HG02870 (cell line): Measurements from ENCODE around the gene OR51F2.
"Not testable (repeated sequence)": the region's sequence is repeated elsewhere in the genome, so short reads cannot be mapped to it uniquely, and the experiment has no call there.

Experiments used
- ATAC-seq: cut with Tn5 transposase; IDR thresholded peaks from one replicate; pipeline ENCODE4 v1.9.1; 2021; ENCODE audit warnings: mild to moderate bottlenecking, moderate library complexity; ENCODE audit not compliant: unreplicated experiment

The OR51F2 gene, protein sequence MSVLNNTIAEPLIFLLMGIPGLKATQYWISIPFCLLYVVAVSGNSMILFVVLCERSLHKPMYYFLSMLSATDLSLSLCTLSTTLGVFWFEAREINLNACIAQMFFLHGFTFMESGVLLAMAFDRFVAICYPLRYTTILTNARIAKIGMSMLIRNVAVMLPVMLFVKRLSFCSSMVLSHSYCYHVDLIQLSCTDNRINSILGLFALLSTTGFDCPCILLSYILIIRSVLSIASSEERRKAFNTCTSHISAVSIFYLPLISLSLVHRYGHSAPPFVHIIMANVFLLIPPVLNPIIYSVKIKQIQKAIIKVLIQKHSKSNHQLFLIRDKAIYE

GRCh38 chr11:4821021-4821420, at the start of gene OR51F2:
OR51F2 (plus strand) TSS chr11:4821321; CDS start chr11:4821422, 101 bp downstream.
- no peak for ATAC-seq

DNA sequence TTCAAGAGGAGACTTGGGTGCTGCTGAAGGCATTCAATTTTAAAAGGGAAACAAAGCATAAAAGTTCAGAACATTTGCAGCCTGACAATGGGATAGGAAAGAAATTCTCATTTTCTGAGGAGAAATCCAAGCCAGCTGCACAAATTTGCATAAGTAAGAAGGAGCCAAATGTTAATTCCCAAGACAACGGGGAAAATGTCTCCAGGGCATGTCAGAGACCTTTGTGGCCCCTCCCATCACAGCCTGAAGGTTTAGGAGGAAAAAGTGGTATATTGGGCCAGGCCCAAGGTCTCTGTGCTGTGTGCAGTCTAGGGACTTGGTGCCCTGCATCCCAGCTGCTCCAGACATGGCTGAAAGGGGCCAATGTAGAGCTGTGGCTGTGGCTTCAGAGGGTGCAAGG, 38.7 kb upstream of the OR51F2 start:
- no peak for ATAC-seq

- no peak for ATAC-seq
Observed at GRCh38 chr11:4797206-4797605, 23.9 kb upstream of the OR51F2 start.

GRCh38 chr11:4798427-4799183, 22.5 kb upstream of the OR51F2 start:
- no peak for ATAC-seq

DNA sequence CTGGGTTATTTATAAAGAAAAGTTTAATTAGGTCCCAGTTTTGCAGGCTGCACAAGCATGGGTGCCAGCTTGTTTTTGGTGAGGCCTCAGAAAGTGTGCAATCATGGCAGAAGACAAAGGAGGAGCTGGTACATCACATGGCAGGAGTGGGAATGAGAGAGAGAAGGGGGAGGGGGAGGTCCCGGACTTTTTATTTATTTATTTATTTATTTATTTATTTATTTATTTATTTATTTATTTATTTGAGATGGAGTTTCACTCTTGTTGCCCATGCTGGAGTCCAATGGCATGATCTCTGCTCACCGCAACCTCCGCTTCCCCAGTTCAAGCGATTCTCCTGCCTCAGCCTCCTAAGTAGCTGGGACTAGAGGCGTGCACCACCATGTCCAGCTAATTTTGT, 19.8 kb upstream of the OR51F2 start:
- not testable (repeated sequence) for ATAC-seq

- no peak for ATAC-seq
Observed at GRCh38 chr11:4804280-4804679, 16.8 kb upstream of the OR51F2 start, which contains the start of gene OR52R1. OR52R1 (minus strand) TSS chr11:4804380; CDS start chr11:4804380, 0 bp downstream.

- ATAC-seq = no peak
Observed at GRCh38 chr11:4808476-4808875, 12.6 kb upstream of the OR51F2 start.

DNA sequence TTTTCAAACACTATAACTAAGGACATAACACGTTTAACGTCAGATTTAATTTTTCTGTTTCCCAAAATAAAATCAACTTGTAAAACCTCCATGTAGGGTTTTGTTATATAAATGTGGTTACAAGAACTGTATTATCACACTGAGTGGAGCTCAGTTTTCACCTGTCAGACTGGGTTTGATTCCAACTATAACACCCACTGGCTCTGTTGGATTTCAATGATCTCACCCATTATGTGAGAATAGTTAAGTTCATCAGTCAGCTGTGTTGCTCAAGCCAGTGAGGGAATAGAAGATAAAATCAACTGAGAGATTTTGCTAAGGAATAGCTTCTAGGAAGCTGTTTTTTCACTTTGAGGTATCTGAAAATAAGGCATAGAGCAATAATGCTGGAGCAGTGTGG, 11.9 kb upstream of the OR51F2 start:
- ATAC-seq = no peak

- no peak for ATAC-seq
Observed at GRCh38 chr11:4825132-4825531, 4.0 kb downstream of the OR51F2 start.

DNA sequence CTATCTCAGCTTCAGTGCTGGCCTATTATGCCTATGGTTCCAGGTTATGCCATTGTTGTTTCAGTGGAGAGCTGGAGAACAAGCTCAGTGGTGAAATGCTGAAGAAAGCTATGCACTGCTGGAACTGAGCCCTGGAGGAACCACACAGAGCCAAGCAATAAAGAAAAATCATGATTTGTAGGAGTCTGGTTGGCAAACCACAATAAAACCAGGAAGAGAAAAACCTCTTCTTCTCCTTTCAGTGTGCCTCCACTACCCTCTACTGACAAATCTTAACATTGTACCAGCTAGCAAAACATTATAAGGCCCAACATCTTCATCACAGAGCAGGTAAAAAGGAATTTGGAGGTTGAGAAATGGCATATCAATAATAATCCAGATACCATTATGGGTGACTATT, 5.3 kb downstream of the OR51F2 start:
- ATAC-seq = no peak

DNA sequence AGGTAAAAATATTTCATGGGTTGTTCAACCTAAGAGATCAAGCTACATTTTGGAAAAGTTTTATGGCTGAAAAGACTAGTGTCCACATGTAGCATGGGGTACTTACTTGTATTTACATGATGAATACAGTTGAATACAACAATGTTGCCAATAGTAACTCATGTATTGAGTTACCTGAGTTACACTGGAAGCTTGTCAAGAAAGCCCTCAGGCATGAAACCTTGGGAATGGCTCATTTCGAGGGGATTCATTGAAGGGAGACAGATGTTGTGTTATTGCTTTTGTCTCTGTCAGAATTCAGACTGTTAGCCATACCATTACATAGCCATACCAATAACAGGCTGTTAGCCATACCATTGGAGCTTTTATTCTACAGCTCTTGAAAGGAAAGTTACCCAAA, 9.2 kb downstream of the OR51F2 start:
- no peak for ATAC-seq

GRCh38 chr11:4830909-4831308, 9.8 kb downstream of the OR51F2 start:
- ATAC-seq = no peak

- ATAC-seq = no peak
Observed at GRCh38 chr11:4839851-4840549, 18.9 kb downstream of the OR51F2 start.

DNA sequence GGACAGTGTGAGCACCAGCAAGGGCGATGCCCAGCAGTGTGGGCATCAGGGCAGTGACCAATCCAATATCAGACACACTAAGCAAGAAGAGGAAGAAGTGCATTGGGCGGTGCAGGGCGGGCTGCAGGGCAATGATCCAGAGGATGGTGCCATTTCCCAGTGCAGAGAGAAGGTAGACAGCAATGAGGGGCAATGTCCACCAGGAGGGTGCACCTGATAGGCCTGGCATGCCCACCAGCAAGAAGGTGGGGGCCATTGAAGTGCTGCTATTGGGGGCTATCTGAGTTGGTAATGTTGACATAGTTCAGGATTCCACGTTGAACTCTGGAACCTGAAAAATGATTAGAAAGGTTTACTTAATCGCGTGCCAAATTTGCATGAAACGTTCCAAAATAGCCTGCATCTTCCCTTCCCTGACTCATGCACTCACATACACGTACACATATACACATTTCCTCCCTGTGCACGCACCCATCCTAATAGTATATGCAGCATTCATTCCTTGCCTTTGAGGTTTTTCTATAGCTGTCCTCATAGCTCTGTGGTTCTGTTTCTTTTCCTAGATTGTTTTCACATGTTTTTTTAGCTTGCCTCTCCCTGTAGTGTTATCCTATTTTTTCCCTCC, 27.9 kb downstream of the OR51F2 start, which contains the start of gene OR51S1:
TSS of gene OR51S1 (minus strand) at position 301 of the 625 bp plus-strand sequence. CDS start at position 301, 0 bp downstream.
- ATAC-seq = no peak

- no peak for ATAC-seq
Observed at GRCh38 chr11:4851033-4851432, 29.9 kb downstream of the OR51F2 start.

DNA sequence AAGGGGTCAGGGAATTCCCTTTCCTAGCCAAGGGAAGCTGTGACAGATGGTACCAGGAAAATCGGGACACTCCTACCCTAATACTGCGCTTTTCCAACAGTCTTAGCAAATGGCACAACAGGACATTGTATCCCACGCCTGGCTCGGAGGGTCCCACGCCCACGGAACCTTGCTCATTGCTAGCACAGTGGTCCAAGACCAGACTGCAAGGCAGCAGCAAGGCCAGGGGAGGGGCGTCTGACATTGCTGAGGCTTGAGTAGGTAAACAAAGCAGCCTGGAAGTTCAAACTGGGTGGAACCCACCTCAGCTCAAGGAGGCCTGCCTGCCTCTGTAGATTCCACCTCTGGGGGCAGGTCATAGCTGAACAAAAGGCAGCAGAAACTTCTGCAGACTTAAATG, 33.2 kb downstream of the OR51F2 start:
- ATAC-seq = not testable (repeated sequence)

GRCh38 chr11:4862447-4863236, 41.5 kb downstream of the OR51F2 start:
- no peak for ATAC-seq

DNA sequence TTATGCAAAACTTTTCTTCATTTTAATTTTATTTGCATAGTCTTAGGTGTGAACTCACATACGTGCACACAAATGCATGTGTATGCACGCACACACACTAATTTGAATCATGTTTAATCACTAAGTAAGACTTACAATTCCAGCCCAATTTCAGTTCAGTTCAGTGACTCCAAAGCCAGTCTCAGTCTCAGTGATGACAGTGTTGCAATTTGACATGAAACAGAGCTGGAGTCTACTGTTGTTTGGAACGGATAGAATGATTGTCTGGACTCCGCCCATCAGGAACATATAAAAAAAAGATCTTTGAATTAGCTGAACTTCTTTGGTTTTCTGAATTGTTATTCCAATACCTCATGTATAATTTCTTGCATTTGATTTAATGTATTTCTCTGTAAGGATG, 42.8 kb downstream of the OR51F2 start:
- ATAC-seq = no peak

GRCh38 chr11:4865855-4866254, 44.7 kb downstream of the OR51F2 start:
- no peak for ATAC-seq
